CD4-positive, alpha-beta T cell treated with Interleukin-15 for 1 hour (primary cell): ENCODE measurements around the gene ANGPTL1.
"Not testable (repeated sequence)": the region's sequence is repeated elsewhere in the genome, so short reads cannot be mapped to it uniquely, and the experiment has no call there.

Experiments used
- DNase-seq: peaks from one replicate; pipeline ENCODE4 v3.0.0-alpha.2; 2020

Gene ANGPTL1

DNA sequence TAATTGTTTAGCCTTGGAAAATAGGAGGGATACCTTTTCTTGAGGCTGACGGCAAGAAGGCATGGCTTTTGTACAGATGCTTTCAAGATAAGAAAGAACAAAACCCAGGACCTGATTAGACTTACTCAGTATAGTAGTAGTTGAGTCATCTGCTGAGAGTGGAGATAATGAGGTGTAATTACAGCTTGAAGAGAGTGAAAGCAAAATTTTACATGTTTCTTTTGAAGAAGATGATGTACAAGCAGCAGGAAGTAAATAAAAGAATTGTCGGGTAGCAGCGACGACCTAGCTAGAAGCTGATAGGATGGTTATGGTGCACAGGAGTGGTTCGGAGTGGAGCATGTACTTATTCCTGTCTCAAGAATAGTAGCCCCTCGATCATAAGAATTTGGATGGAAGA lies 6.6 kb downstream of the ANGPTL1 start:
- no peak for DNase-seq

DNA sequence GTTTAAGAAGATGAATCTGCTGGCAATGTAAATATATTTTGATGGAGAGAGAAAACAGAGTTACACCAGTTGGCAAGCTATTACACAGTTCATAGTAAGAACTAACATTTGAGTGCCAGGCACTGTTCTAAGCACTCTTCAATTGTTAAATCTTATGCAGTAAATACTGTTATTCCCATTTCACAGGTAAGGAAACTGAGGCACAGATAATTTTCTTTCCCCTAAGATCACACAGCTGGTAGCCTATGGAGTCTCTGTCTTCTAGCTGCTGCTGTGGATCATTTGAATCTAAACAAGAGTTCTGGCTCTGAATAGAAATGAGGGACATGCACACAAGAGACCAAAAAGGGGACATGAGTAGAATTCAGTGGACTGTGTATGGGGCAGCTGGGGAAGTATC lies 8.0 kb downstream of the ANGPTL1 start:
- DNase-seq: no peak

DNA sequence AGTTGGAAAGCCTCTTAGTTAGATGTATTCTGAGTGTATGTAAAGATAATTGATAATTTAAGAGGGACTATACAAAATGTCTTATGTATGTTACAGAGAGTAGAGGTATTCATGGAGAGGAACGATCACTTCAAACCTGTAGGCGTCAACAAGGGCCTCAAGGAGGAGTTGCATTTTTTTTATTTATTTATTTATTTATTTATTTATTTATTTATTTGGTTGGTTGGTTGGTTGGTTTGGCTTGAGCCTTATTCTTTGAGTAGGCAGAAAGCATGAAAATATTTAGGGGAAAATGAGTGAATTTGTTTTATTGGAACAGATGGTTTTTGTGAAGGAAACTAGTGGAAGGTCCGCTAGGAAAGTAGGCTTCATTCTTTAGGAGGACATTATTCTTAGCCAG lies 8.5 kb downstream of the ANGPTL1 start:
- no peak for DNase-seq

DNA sequence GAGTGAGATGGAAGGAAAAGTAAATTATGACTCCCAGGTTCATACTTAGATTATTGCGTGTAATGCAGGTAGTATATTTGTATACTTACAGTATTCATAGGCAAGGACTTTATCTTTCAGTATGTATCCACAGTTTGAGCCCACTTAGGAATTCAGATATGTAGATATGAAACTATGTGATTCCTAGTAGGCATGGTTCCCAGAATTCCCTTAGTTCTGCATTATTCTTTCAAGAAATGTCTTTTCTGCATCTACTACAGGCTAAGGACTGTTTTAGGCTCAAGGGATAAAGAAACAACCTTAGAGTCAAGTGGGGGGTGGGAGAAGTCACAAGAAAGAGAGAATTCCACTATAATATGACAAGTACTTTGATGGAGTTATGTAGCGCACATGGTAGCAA lies 13.8 kb downstream of the ANGPTL1 start:
- no peak for DNase-seq

DNA sequence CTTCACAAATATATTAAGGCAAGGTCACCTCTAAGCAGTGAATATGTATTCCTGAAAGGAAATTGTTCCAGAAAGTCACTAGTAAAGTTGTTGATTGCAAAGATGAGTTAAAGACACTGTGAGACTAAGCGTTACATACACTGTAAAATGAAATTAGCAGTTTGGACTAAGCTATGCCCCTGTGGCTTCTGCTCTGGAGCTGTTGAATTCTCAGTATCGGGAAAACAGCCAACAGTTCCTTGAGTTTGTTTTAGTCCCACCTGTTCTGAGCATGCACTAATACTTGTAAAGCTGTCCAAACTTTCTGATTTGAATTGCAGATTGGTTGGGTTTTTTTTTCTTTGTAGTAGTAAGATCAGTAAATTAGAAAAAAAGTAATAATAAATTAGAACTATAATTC lies 21.0 kb downstream of the ANGPTL1 start:
- DNase-seq: no peak

DNA sequence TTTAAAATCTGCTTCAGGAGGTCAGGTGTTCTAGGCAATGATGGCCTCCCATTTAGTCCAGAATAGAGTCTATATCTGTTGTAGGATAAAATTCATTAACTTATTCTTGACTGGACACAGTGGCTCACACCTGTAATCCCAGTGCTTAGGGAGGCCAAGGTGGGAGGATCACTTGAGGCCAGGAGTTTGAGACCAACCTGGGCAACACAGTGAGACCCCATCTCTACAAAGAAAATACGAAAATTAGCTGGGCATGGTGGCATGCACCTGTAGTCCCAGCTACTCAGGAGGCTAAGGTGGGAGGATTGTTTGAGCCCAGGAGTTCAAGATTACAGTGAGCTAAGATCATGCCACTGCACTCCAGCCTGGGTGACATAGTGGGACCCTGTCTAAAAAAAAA lies 23.0 kb downstream of the ANGPTL1 start:
- DNase-seq: not testable (repeated sequence)

DNA sequence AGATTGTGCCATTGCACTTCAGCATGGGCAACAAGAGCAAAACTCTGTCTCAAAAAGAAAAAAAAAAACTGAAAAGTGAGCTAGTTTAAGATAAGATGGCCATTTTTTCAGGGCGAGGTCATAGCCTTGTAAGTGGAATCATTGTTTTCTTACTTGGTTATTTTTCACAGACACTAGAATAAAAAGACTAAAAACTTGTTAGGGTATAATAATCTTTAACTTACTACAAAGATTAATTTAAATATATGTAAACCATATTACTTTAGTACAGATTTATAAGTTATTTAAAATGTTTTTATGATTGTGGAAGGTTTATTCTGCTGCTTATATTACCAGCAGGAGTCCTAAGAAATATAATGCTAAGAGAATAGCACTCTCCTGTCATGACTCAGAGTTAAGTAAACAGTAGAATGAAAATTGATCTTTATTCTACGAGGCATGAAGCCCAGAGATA lies 23.5 kb downstream of the ANGPTL1 start:
- DNase-seq: no peak

DNA sequence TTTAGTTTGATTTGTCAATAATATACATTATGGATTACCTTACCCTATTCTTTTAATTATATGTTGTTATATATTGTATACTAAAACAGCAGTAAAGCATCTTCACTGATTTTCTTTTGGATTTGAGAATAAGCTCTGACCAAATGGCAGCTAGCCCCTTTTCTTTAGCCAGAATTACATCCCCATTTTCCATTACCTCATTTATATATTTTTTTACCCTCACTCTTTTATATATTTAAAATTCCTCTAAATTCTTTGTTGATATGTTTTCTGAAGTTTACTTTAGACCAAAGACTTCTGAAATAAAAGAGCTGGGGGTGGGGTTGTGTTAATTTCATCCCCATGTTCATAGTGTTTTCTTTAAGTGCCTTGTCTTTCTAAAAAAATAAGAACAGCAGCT lies 24.6 kb downstream of the ANGPTL1 start:
- DNase-seq: no peak

DNA sequence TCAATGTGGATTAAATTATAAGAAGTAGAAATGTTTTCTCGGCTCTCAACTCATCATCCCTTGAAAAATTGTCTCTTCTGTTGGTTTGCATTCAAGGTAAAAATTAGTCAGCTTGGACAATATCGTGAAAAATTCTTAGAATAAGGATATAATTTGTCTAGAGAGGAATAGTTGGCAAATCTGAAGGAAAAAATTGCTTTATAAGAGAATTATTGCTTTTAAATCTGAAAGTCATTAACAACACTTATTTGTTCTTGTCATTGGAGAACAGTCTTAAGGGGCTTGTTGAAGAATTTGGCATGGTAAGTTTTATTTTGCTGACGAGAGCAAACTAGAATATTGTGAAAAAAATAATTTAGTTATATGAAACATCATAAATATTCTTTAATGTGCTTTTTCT lies 26.4 kb downstream of the ANGPTL1 start:
- no peak for DNase-seq

DNA sequence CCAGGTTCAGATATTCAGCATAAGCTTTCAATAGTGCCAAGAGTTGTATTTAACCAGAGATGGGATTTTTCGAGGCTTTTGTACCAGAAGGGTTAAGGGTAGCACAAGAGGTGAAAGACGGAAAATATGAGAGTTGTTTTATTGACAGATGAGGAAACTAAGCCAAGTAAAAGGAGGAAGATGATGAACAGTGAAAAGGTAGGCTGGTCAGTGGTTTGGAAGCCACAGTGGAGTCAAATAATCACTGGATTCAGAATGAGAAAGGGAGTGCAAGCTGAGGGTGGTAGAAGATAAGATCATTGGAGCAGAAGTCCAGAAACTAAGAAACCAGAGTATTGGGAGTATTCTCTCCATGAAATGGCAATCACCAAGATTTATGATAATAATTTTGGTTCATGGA lies 45.7 kb downstream of the ANGPTL1 start:
- no peak for DNase-seq

DNA sequence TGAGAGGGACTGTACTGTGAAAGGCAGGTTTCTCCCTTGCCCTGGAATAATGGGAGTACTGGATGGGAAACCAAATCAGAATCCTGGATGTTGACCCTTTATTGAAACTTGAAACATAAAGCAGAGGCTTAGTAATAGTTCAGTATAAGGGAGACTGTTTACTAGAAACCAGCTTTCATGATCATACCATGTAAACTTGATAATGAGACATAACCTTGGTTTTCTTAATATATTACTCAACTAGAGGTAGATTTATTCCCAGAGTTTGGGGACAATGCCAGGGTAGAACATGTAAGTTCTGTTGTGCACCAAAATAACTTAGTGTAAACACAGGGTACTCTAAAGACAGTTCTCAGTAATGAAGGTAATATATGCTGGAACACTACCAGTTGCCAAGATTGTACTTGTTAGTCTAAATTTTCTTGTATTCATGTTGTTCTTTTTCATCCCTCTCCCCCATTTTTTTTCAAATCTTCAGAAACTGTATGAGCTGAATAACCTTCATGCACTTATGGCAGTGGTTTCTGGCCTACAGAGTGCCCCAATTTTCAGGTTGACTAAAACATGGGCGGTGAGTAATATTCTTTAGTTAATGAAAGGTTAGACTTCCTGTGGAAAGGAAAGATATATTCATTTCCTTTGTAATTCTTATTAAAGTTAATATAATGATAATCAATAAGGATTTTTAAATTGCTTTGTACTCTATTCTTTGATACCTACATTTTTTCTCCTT lies 49.6 kb downstream of the ANGPTL1 start:
- DNase-seq: no peak

DNA sequence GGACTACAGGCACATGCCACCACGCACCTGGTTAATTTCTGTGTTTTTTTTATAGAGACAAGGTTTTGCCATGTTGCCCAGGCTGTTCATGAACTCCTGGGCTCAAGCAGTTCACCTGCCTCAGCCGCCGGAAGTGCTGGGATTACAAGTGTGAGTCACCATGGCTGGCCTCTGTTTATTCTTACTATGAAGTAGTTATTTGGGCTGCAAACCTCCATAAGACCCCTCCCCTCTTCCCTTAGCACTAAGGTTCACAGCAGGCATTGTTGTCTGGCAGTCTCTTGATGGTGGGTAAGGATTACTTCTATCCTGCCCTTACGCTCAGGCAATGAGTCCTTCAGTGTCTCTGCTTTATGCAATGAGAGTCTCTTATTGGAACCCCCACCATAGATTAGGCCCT lies 51.8 kb downstream of the ANGPTL1 start:
- DNase-seq: no peak

DNA sequence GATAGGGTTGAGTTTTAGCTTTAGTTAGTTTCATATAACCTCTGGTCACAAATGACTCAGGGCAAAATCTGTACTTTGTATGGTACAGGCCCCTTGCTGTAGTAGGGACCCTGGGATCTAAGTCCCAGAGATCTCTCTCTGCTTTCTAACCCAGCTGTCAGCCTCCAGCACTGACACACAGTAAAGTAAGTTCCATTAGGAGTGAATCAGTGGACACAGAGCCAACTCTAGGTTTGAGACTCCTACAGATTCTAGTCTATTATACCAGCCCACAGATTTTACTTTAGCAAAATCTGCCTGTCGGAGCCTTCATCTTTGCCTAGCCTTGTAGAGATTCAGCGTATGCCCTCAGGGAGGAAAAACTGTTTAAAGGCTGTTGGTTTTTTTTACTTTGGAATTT lies 52.5 kb downstream of the ANGPTL1 start:
- no peak for DNase-seq

DNA sequence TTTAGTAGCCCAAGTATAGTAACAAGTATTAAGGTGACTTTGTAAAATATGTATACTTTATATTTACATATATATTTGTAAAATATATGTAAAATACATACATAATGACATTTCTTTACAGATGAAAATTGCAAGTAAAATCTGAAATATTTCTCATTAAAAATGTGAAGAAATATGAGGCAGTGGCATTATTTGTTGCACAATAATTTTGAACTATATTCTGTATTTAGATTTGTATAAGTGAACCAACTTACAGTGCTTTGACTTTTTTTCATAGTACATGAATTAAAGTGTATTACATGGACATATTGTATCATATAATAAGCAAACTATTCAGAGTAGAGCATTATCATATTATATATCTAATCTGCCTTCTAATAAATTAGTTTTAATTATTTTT lies 60.3 kb downstream of the ANGPTL1 start:
- DNase-seq: no peak

DNA sequence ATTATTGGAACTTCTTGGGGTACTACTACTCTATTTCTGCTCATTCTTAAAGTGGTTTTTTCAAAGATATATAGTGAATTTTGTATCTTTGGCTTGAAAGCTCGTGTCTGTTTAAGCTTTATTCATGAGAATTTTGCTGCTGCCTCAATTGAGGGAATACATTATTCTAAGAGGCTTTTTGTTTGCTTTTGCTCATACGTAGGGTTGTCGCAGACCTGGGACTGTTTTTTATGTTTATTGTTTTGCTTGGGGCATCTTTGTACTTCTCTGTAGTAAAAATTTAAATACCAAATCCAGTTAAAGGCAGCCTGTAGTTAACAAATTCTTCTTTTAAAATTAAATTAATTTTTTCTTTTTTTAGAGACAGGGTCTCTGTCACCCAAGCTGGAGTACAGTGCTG lies 62.3 kb downstream of the ANGPTL1 start:
- DNase-seq: no peak

DNA sequence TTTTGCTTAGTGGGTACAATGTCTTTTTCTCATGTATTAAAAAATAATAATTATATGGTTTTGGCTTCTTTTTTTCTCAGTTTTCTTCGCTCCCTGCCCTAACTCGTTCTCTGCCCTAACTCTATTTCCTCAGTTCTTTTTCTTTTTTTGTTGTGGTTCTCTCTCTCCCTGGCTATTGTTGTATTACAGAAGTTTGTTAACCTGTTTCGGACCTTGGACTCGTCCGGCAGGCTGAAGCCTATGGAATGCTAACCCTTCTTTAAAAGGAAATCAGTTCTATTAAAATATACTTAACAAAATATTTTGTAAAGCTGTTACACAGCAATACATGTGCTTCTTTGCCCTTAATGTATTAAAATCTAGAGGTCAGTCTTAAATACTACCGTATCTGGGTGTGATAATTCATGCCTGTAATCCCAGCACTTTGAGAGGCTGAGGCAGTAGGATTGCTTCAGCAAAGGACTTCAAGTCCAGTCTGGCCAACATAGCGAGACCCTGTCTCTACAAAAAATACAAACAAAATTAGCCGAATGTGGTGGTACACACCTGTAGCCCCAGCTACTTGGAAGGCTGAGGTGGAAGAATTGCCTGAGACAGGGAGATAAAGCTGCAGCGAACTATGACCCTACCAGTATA lies 64.1 kb downstream of the ANGPTL1 start:
- DNase-seq: no peak

DNA sequence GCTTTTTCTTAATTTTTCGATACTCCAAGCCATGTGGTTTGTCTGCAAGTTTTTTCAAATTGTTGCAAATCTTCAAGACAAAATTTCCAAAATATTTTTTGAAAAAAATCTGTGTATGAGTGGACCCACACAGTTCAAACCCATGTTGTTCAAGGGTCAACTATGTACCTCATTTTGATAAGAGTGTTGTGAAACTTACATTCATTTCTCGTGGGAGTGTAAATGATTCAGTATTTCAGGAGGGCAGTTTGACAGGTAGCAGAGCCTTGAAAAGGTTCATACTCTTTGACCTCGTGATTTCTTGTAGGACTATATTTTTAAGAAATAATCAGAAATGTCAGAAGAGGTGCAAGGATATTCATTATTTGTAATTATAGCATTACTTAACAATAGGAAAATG lies 68.0 kb downstream of the ANGPTL1 start:
- DNase-seq: no peak
